GM19452 (cell line): ENCODE measurements around the gene MED9.

ENCODE experiments used
- ATAC-seq: cut with Tn5 transposase; IDR thresholded peaks from one replicate; pipeline ENCODE4 v1.9.1; 2021; ENCODE audit not compliant: unreplicated experiment

The MED9 gene

DNA sequence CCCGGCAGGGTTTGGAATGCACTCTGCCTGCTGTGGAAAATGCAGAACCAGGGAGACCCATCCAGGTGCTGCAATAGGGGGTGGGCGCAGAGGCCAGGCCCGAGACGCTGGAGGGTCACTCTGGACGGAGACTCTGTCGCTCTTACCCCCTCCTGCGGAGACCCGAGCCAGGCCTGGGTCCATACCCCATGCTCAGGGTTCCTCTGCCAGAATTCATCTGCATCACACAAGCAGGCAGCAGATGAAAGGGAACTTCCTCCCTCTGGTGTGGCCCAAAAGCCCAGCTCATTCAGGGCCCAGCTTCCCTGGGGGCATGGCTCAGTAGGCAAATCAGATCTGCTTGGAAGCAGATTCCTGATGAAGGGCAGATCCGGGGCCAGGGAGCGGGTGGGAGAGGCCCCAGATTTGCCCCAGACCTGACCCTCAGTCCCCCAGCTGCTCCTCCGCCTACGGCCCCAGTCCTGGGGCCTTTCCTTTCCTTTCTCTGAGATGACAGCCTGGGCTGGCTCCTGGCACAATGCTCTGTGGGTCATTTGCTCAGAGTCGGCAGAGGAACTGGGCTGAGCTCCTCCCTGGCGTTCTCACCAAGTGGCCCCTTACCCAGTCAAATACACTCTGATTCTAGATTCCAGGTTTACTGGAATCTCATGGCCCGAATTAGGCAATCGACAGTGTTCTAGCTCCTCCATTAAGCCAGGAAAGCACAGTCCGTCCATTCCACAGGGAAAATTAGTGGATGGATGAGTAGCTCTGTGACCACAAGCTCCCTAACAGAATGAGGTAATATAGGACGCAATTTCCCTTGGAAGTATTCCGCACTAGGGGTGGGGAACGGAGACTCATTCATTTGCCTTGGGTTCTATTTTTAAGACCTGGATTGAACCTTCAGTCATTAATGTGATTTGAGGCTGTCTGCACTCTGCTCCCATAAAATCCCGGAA, 38.5 kb downstream of the MED9 start:
- ATAC-seq = no peak

DNA sequence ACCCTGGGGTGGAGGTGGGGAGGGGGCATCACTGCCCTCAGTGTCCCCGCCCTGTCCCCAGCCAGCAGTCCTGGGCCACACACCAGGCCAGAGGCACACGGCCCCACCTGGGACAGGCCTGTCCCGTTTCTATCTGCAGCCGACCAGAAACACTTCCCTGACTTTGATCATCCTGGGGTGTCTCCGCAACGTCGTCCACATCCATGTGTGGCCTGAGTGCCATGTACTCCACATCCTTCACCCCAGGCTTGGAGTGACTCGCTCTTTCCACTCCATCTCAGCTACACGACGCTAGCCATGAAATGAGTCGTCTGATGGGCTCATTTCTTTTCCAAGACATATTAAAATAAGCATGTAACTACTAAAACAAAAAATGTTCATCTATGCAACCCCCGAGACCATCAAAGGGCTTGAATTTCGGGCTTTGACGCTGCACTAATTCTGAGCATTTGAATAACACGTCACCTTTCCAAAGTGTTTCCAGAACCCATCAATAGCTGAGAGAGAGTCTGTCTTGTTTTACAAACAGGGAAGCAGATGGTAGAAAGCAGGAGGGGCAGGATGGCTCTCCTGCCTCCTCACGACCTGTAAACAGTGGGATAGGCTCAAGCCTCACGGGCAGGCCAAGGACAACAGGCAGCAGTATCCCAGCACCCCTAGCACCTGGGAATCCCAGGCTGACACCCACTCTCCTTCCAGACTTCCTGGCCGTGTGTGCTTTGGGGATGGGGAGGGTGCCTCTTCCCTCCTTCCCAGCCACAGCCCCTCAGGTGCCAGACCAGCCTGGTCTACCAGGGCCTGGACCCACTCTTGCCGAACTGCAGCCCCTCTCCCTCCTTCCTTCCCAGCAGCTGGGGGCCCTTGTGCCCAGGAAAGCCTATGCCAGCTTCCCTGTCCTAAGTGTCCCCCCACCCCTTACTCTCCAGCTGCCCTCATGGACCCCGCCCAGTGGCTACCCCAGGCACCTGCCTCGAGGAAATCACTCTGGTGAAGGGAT, 39.4 kb downstream of the MED9 start:
- no peak for ATAC-seq

DNA sequence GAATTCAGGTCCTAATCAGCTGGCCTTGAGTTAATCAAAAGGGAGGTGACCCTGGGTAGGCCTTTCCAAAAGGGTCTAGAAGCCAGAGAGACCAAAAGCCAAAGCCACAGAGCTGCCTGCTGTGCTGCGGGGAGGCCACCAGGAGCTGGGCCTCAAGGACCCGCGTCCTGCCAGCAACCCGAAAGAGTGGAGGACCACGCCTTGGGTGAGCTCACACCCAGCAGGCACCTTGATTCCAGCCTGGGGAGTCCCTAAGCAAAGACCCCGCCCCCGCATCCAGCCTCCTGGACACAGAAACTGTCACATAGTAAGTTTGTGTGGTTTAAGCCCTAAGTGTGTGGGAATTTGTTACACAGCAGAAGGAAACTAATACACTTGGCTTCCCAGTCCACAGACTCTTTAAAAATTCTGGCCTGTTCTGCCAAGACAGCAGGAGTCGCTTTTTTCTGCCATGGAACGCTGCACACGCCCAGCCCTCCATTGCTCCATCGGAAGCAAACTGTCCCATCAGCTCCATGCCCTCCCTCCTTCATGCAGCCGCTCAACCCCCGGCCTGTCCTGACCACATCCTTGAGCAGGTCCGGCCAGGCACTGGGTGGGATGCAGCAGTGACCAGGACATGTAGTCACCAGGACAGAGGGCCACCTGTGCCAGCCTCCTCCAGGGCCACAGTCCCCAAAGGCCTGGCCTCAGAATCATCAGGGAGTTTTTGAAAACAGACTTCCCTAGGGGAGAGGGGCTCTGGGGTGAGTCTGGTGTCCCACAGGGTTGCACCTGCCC, 40.3 kb downstream of the MED9 start:
- ATAC-seq = no peak

DNA sequence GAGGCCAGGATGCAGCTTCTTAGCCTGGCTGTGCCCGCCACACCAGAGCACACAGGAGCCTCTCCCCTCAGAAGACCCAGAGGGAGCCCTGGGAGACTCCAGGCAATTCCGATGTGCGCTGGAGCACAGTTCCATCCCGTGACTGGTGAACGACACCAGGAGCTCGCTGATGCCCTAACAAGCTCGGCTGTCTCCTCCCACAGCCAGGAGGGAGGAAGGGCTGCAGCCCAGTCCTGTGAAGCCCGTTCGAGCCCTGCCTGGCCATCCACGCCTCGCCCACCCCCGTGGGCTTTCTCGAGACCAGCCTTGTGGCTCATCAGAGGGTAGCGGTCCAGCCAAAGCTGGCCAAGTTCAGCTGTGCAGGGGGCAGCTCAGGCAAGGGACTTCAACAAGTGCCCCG, 41.2 kb downstream of the MED9 start:
- no peak for ATAC-seq

DNA sequence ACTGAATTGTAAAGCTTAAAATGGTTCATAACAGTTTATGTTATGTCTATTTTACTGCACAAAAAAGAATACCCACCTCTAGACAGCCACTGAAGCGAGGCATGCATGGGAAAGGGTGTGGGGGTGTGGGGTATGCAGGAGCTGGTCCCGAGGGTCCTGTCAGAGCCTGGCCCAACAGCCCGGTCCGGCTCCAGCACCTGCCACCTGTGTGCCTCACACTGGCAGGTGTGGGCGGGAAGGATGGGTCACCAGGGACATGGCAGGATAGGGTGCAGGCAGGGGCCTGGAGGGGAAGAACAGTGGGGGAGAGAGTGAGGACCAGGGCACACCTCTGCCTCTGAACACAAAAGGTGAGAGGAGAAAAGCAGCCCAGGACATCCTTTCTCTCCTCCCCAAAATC, 42.2 kb downstream of the MED9 start:
- ATAC-seq = no peak

GRCh38 chr17:17519886-17520285, 43.1 kb downstream of the MED9 start:
- no peak for ATAC-seq

- no peak for ATAC-seq
These were observed 43.9 kb downstream of the MED9 start for GRCh38 chr17:17520599-17521232.

DNA sequence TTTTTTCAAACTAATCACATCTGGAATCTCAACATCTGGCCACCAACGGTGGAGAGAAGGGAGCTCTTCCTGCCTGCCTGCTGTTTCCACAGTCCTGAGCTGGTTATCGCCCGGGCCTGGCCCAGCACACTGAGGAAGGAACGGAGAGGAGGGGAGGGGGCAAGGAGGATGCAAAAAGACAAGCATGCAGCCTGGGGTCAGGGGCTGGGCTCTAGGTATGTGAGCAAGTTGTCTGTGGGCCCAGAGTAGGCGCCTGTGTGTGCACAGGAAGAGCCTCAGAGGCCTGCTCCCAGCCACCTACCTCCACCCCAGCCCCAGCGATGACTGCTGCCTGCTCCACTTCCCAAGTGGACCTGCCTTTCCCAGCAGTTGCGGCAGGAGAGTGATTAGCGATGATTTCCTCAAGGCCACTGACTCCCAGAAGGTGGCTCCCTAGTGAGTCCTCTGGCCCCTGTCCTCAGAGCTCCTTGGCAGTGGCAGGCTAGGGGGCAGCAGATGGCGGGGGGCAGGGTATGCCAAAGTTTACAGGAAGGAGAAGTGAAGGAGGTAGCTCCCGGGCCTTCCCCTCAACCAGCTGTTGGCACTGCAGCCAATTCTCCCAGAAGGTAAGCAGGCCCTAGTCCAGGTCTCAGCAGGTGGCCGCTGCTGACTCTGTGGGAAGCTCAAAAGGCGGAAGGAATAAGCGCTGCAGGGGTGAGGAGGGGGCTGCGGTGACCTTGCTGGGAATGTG, 46.4 kb downstream of the MED9 start:
- no peak for ATAC-seq

DNA sequence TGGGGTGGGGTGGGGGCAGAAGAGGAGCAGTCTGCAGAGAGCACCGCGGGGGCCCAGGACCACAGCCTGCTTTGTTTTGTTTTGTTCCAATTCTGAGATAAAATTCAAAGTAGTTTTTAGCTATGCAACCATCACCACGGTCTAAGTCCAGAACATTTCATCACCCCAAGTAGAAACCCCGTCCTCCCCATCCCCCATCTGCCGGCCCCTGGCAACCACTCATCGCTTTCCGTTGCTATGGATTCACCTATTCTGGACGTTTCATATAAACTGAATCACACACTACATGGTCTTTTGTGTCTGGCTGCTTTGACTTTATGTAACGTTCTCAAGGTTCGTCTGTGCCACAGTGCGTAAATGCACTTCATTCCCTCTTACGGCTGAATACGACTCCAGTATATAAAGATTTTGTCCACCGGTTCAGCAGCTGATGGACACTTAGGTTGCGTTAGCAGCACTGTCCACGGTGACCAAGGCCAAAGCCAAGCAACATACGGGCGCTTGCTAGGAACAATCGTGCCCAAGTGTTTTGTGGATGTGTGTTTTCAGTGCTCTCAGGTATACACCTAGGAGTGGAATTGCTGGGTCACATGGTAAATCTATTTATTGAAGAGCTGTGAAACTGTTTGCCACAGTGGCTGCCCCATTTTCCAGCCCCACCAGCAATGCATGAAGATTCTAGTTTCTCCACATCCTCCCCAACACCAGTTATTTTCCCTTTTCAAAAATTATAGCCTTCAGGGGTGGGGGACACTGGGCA, 47.1 kb downstream of the MED9 start:
- no peak for ATAC-seq

DNA sequence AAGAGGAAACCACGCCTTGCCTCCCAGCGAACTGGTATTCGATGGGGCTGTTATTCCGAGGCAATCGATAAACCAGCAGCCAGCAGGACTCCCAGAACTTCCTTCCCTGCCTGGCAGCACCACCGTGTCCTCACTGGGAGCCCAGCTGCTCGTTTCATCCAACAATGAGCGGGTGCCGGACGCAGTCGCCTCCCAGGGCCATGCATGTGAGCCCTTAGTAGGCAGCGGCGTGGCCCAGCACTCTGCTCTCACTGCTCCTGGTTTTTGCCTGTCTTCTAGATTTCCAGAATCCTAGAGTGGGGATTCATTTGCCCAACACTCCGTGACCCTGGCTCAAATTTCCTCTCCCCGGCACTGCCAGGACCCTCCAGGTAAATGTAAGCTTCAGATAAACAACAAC, 48.5 kb downstream of the MED9 start:
- ATAC-seq = no peak

- no peak for ATAC-seq
These were observed 49.2 kb downstream of the MED9 start for GRCh38 chr17:17525956-17526355.

GRCh38 chr17:17526369-17526768, 49.6 kb downstream of the MED9 start:
- ATAC-seq = no peak

GRCh38 chr17:17527534-17527933, 50.7 kb downstream of the MED9 start:
- no peak for ATAC-seq

GRCh38 chr17:17527956-17528500, 51.2 kb downstream of the MED9 start:
- no peak for ATAC-seq

DNA sequence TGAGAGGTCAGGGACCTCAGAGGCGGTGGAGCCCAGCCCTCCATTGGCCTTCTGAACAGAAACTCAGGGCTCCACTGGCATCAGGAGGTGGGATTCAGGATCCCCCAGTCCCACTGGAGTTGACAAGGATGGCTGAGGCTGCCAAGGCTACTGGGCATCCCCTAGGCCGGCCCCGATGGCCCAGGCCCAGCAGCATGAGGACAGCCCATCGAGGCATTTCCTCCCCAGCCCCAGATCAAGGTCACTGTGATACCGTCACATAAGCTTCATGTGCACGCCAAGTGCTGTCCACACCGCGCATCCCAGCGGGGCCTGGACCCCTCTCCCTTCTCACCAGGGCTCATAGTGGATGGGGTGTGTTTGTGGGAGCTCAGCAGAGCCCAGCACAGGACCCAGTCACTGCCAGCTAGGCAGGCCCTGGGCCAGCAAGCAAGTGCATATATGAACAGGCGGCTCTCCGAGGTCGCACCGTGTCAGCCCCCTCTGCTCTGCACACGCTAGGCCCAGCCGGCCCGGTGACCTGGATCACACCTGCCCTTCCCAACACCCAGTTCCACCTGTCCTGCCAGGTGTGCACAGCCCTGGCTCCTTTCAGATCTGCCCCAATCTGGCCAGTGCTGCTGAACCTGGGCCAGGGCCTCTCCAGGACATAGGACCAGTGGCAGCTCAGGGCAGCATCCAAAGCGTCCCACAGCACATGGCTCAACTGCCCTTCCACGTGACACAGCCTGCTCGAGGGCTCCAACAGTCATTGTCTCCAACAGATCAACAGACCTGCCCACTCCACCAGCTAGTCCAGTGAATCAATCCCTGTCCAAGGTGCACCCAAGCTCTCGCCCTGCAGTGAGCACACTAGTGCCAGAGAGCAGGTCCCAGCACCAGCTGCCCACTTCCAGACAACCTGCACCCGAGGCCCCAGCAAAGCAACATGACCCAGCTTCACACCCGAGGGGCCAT, 52.2 kb downstream of the MED9 start:
- no peak for ATAC-seq

DNA sequence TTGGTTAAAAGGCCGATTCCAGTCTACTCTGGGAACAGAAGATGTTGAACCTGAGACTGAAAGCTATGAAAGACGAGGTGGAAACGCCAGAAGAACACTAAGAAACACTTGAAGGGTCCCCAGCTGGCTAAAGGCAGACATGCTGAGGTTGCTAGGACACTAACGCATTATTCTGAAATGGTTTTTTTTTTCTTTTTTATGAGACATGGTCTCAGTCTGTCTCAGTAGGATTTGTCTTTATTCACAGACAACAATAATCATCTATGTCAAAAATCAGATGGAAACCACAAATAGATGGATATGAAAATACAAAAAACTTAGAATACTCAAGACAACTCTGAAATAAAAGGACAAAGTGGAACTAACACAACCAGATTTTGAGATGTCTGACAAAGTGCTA, 54.4 kb downstream of the MED9 start:
- ATAC-seq = no peak

DNA sequence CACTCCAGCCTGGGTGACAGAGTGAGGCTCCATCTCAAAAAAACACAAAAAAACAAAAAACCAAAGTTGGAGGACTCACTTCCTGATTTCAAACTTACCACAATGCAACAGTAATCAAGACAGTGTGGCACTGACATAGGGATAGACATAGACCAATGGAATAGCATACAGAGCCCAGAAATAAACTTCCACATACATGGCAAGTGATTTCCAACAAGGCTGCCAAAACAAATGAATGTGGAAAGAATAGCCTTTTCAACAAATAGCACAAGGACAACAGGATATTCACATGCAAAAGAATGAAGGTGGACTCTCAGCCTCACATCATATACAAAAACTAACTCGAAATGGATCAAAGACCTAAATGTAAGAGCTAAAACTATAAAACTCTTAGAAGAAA, 56.2 kb downstream of the MED9 start:
- no peak for ATAC-seq
